GM19463 (cell line): Measurements from ENCODE around the gene ACY1.
A peak's percentile ranks its signal among the peaks of the same experiment; 100 is the strongest.

ENCODE experiments used
- ATAC-seq: cut with Tn5 transposase; IDR thresholded peaks from one replicate; pipeline ENCODE4 v1.9.1; 2021; ENCODE audit warnings: mild to moderate bottlenecking, moderate library complexity; ENCODE audit not compliant: unreplicated experiment

ACY1 gene

DNA sequence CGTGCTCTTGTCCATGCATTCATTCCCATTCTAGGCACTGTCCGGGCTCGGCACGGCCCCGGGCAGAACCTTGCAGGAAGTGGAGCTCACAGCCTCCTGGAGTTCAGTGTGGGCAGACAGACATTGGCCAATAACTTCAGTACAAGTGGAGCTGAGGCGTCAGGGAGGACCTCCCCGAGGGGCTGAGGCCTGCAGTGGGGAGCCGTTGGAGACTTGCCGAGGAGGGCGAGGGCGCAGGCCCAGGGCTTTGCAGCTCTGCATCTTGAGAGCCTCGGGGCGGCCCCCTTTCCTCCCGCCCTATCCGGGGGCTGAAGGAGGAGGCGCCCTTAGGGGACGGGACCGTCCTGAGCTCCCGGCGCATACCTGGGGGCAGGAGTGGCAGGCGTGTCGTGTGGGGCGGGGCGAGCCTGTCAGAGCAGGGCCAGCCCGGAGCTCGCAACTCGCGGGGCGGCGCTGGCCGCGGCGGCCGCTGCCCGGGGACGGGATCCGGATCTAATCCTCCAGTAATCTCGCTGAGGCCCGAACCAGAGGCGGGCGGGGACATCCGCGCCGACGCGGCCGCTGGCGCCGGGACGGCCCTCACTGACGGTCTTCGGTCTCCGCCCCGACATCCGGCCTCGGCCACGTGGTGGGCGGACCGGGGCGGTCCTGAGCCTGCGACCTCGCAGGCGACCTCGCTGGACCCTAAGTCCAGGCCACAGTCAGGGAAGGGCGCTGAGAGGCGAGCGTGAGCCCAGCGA is at the start of gene ACY1:
Gene ACY1 (plus strand): TSS at position 698 of the 740 bp plus-strand sequence. CDS start 530 bp downstream, outside the sequence.
- ATAC-seq, result peak; percentile 73

DNA sequence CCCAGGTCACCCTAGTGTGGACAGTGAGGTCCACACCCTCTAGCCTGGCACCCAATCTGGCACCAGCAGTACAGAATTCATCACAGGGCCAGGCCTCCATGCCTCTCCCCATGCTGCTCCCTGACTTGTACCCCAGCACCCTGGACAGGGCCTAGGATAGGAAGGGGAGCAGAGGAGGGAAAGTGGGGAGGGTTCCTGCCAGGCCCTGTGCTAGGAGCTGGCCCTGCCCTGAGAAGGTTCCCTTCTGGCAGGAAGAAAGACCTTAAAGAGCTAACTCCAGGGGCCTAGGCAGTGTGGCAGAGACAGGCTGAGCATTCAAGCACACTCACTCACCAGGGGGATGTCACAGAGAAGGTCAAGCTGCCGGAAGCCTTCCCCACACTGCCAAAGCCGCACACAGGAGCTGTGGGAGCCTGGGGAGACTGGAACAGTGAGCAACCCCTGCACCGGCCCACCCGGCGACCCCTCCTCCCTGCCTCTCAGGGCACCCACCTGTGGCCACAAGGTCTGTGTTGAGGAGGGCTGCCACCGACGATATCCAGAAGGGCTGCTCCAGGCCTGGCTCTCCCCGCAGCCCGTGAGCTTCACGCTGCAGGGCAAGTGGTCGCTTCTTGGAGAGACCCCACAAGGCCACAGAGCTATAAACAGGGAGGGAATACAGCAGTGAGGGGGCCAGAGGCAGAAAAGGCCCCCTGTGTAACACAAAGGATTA is 49.0 kb upstream of the ACY1 start:
- no peak for ATAC-seq

DNA sequence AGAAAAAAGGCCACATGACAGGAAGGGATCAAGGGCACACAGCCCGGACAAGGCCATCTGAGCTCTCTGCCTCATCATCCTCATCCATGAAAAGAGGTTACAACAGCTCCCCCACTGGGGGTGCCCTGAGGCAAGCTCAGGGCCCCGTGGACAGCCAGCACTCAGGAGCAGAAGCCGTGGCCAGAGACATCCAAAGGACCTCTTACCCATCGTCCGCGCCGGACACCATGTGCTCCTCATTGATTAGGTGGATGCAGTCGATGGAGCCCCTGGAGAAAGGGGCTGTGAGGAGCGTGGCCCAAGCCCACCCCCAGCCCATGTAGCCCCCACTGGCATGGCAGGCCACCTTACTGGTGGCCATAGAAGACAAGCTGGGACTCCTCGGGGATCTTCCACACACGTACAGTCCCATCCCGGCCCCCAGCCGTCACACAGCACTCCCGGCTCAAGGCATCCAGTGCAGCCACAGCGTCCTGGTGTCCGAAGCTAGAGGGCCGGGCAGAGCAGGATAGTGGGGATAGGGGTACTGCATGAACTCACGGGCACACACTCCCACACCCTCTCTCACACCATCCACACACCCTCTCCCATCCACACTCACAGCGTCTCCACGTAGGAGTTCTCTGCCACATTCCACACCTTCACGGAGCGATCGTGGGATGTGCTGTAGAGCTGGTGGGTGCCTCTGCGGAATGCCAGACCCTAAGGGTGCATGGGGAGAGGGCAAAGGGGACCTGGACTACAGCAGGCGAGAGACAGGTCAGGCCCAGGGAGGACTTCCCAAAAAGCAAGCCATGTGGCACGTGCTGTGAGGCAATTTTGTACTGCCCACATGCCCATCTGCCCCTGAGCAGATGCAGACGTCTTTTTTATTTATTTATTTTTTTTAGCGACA is 48.1 kb upstream of the ACY1 start:
- no peak for ATAC-seq

DNA sequence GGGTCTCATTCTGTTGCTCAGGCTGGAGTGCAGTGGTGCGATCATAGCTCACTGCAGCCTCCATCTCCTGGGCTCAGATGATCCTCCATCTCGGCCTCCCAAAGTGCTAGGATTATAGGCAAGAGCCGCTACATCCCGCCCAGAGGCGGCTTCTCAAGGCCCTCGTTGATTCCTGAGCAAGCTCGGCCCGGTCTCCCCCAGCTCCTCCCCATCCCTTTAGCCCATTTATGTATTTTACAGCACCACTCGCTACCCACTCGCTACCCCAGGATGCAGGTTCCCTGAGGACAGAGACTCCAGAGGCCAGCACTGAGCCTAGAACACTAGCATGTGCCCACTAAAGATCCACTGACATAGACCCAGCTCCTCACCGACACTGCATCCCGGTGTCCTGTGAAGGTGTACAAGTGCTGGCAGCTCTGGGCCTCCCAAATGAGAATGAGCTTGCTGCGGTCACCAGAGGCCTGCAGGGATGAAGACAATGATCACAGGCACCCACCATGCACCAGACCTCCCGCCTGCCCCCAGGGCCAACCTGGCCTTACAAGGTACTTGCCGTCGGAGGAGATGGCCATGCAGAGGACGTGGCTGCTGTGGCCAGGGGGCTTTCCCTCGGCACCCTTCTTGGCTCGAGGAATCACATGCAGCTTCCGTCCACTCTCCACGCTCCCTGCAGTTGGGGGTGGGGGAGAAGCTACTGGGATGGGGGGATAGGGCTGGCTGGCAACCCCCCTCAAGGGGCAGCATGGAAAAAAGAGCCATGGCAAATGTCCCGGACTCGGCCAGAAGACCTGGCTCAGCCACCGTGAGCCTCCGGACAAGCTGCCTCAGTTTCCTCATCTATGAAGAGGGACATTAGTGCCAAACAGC is 47.2 kb upstream of the ACY1 start:
- no peak for ATAC-seq

DNA sequence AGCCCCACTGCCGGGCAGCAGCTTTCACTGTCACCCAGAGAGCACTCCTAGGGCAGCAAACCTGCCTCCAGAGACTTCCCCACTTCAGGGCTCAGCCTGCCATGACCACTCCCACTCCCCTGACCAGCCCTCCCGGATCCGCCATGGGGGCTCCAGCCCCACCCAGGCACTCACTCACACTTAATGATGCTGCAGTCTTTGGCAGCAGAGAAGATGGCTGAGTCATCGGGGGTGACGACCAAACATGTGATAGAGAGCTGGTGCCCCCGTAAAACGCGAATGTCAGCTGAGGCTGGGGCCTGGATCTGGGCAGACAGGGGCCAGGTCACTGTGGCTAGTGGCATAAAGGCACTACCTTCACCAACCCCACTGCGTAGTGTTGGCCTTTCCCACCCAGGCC is 46.3 kb upstream of the ACY1 start:
- no peak for ATAC-seq

DNA sequence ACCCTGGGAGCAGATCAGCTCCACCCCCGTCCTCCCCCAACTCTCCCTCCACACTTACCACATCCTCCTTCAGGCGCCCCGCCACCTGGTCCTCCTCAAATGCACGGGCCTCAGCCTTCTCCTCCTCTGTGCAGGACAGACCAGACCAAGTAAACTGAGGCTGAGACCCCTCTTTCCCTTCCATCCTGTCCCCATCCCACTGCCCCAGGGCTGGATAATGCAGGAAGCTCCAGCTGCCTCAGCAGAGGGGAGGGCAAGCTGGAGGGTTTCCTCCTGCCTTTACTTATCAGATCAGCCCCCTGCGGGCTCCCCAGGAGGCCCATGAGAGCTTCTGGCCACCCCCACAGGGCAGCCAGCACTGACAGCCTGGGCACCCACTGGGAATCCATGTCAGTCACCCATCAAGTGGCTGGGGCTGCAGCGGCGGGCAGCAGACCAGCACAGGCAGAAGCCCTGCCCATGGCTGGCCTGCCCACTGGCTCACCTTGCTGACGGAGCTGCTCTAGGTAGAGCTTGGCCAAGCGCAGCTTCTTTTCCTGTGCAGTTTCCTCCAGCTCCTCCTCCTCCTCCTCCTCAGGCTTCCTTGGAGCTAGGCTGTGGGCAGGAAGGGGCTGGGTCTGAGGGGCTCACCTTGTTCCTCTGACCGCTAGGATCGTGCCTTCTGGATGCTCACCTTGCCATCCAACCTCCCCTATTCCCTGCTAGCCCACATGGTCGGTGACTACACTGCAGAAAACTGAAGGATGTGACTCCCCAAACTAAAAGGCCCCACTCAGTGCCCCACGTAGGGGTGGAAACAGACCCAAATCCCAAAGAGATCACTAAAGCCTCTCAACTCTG is 45.5 kb upstream of the ACY1 start:
- no peak for ATAC-seq

DNA sequence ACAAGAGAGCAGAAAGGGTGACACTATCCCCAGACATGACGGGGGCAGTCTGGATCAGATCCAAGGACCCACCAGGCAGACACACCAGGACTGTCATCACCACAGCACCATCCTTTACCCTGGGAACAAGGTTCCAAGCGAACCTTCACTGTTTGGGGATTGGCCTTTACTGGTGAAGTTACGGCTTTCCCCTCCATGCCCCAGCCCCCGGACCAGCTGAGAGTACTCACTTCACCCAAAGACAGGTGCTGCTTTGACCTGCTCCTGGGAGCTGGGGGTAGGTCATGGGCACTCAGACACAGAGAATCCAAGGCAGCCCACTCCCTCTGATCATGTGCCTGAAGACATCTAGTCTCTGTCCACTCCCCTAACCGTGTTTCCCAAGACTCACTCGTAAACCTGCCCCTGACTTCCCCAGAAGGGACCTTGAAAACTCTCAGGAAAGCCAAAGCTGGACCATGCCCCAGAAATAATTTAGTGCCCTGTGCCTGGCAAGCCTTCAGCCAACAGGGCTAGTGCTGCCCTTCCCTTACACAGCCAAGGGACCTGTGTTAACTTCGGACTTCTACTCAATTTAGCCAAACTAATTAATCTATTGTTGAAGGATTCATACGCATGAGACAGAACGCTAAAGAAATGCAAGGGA is 44.4 kb upstream of the ACY1 start:
- ATAC-seq, result no peak

DNA sequence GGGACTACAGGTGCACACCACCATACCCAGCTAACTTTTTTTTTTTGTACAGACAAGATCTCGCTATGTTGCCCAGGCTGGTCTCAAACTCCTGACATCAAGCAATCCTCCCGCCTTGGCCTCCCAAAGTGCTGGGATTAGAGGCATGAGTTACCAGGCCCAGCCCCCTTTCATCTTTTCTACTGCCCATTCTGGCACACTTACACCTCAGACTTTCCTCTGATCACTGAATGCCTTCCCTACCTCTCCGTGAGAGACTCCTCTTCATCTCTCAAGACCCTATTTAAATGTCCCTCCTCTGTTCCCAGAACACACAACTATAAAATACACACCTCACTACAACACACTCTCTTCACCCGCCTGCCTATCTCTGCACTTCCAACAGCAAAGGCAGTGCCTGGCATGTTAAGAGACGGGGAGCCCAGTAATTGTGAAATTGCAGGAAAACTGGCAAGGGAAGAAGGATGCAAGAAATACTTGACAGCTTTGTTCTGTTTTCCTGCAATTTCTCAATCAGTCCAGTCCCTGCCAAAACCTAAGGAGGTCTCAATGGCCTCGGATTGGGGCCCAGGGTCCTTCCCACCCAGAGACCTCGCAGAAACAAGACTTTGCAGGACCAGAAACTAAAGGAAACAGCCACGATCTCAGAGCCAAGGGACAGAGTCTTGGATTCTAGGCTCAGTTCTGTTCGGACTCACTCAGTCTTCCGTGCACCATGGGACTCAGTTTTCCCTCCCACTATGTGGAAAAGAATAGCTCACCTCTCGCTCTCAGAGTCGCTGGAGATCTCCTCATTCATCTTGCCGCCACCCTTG is 42.5 kb upstream of the ACY1 start:
- no peak for ATAC-seq

DNA sequence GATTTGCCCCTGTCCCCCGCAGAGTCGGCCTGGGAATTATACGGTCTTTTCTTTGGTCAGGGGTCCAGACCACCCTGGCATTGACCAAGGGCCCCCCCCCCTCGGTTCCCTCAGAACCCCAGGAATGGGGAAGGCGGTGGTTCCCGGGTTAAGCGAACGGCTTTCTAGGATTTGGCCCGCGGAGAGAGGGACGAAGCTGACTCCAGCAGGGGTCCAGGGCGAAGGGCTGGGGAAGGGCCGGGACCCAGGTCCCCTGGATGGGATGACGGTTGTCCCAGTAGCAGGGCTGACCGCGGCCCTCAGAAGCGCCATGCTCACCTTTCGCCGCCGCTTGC is 41.9 kb upstream of the ACY1 start:
- ATAC-seq, result no peak

DNA sequence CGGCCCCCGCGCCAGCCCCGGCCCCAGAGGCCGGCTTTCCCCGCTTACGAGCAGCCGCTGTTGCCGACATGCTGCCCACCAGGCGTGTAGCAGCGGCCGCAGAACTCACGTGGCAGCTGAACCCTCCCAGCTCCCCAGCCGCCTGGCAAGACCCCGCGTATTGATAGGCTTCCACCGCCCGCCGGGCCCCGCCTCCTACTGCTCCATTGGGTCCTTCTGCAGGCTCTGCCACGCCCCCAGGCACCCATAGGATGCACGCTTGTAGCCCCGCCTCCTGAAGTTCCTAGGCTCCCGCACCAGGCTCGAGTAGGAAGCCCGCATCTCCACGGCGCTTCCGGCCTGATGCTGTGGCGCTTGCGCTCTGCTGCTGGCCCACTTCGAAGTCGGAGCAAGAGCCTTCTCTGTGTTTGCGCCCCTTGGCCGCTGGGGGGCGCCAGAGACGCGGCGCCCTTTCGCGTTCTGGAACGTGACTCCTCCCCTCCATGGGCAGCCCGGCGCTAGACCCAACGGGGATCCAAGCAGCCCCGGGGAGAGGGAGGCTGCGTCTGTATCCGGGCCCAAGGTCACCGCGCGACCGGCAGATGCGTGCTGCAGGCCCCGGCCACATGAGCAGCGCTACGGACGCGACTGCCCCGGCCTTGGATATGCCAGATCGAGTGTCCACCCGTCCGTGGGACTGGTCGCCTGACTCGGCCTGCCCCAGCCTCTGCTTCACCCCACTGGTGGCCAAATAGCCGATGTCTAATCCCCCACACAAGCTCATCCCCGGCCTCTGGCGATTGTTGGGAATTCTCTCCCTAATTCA is 41.3 kb upstream of the ACY1 start, which contains the start of the genes PARP3 and RRP9:
Gene PARP3 (plus strand): TSS at position 566 of the 805 bp plus-strand sequence. CDS start 993 bp downstream, outside the sequence.
Gene RRP9 (minus strand): TSS at position 107 of the 805 bp plus-strand sequence. CDS start 37 bp downstream, at position 70.
- ATAC-seq, result peak; percentile 91

DNA sequence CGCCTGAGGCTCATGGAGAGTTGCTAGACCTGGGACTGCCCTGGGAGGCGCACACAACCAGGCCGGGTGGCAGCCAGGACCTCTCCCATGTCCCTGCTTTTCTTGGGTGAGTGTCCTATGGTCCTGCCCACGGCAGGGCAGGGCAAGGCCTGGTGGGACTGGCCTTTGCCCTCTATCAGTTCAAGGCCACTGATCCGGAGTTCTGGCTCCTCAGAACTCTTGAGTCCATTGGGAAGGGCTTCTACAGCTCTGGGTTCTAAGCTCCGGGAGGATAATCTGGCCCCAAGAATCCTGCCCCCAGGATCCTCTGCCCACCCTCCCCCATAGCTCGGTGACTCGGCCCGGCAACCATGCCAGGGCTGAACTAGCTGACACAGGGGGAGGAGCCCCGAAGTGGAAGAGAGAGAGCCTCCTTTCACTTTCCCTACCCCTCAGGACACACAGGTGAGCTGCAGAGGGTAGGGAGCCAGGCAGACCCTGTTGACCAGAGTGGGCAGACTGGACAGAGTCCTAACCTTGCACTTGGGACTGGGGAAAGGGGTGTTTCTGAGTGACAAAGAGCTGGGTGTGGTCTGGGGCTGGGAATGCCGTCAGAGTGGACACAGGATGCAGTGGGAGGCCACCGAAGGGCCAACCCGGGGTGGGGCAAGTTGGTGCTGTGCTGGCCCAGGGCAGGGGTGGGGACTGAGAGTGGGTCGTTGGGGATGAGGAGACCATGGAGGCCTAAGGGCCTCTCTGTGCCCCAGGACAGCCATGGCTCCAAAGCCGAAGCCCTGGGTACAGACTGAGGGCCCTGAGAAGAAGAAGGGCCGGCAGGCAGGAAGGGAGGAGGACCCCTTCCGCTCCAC is 40.5 kb upstream of the ACY1 start:
- peak; percentile 22 for ATAC-seq

DNA sequence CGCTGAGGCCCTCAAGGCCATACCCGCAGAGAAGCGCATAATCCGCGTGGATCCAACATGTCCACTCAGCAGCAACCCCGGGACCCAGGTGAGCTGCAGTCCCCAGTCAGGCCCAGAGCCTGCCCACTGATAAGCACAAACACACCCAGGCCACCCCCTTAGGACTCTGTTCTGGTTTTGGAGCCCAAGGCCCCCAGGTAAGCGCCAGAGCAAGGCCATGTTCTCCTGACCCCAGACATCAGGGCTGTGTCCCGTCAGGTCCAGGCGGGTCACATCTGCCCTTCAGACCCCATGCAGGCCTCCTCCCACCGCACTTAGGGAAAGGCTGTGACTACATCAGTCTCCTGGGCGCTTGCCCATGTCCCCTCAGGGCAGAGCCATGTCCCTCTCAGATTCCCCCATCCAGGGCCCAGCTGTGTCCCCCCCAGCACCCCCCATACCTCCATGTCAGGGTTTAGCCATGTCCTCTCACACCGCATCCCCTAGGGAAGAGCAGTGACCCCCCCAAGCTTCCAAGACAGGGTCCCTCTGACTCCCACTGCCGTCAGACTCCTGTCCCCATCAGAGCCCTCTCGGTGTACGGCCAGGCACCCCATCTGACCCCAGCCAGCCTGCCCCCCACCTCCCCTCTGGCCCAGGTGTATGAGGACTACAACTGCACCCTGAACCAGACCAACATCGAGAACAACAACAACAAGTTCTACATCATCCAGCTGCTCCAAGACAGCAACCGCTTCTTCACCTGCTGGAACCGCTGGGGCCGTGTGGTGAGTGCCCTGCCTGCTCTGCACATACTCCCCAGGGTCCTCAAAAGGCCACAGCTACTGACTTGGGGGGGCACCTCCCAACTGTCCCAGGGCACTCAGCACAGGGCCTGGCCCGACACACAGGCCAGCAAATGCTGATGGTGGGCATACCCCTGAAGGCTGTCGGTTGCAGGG is 39.6 kb upstream of the ACY1 start:
- ATAC-seq, result no peak

DNA sequence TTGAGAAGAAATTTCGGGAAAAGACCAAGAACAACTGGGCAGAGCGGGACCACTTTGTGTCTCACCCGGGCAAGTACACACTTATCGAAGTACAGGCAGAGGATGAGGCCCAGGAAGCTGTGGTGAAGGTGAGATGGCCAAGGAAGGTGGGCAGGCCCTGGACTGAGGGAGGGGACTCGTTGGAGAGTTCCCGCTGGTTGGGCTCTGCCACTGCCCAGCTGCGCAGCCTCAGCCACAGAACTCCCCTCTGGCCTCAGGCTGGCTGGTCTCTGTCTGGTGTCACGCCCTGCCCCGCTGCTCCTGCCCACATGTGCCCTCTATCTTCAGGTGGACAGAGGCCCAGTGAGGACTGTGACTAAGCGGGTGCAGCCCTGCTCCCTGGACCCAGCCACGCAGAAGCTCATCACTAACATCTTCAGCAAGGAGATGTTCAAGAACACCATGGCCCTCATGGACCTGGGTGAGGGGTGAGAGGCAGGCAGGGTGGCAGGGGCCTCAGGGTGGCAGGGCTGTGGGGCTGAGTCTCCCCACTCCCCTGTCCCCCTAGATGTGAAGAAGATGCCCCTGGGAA is 38.8 kb upstream of the ACY1 start:
- no peak for ATAC-seq

DNA sequence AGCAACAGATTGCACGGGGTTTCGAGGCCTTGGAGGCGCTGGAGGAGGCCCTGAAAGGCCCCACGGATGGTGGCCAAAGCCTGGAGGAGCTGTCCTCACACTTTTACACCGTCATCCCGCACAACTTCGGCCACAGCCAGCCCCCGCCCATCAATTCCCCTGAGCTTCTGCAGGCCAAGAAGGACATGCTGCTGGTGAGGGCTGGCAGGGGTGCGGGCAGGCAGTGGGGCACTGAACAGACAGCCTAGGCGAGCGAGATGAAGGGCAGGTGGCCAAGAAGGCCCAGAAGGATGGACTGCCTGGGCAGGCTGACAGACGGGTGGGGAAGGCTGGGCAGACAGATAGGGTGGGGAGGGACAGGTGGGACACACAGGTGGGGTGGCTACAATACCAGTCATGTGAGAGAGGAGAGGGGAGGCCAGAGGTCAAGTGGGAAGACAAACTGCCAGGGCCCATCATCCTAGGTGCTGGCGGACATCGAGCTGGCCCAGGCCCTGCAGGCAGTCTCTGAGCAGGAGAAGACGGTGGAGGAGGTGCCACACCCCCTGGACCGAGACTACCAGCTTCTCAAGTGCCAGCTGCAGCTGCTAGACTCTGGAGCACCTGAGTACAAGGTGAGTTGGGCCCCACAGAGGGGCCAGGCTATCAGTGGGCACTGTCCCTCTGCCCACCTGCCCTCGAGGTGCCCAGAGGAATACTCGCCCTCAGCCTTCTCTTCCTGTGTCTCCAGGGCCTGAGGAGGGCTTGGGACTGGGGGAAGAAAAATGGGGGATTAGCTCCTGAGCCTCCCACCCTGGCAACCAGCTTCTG is 38.1 kb upstream of the ACY1 start:
- no peak for ATAC-seq
